Umbilical cord (tissue), 2 donors: ENCODE results near the gene HLA-B. TPM values are rescaled to one million over a fixed set of nuclear protein-coding genes. Genes with fewer than 3 reads are reported as not detected.
A peak's percentile ranks its signal among the peaks of the same experiment; 100 is the strongest.
"Not testable (repeated sequence)": the region's sequence is repeated elsewhere in the genome, so short reads cannot be mapped to it uniquely, and the experiment has no call there.

Experiments
- DNase-seq: peaks from one replicate; pipeline ENCODE4 v3.0.0-alpha.2; 2015; ENCODE audit warnings: low spot score
- total RNA-seq: library from RNA; depleted of rRNA; stranded (reverse); fragments of >200 nt; gene quantifications from one replicate; pipeline ENCODE4 v1.2.3, GENCODE V29; 2014; ENCODE audit warnings: low replicate concordance; ENCODE audit not compliant: insufficient read depth

HLA-B gene
- 113 TPM for total RNA-seq

- peak; percentile 84 for DNase-seq
These were observed at the start of gene HLA-B for GRCh38 chr6:31356946-31357466. HLA-B (minus strand) TSS chr6:31357179; CDS start chr6:31357158, 21 bp downstream.

- no peak for DNase-seq
These were observed 49.0 kb upstream of the HLA-B start for GRCh38 chr6:31405996-31406395.

DNA sequence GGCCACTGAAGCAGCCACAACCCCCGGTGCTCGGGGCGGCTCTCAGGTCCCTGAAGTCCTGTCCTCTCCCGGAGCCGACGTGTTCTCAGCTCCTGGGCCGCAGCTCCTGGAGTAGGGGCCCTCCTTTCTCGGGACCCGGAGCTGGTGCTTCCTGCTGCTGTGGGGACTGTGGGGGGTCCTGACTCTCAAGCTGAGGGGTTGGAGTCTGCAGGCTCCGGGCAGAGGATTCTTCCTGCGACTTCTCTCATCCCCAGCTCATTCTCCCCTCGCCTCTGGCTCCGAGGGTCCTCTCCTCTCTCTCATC is 47.0 kb upstream of the HLA-B start:
- not testable (repeated sequence) for DNase-seq

DNA sequence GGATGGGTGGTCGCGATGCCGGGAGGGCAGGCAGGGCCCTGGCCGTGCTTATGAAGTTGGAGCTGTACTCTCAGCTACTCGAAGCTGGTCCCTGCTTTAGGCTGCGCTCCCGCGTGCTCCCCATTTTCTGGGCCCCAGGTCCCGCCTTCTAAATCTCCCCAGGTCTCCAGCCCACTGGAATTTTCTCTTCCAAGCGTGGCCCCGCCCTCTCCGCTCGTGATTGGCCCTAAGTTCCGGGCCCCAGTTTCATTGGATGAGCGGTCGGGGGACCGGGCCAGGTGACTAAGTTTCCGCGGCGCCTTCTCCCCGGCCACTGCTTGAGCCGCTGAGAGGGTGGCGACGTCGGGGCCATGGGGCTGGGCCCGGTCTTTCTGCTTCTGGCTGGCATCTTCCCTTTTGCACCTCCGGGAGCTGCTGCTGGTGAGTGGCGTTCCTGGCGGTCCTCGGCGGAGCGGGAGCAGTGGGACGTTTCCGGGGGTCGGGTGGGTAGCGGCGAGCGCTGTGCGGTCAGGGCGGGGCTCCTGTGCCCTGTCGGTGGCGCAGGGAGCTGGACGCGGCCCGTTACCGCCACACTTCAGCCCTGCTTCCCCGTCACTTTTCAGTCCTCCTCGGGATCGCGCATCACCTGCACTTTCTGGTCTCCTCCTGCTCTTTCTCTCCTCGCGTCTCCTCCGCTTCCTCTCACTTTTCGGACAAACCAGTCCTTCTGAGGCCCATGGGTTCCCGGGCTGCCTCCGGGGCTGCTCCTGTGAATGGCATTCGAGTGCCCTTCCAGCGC is 46.5 kb upstream of the HLA-B start, which contains the start of gene MICA:
MICA (plus strand) TSS at position 313 of the 778 bp plus-strand sequence; CDS start at position 351, 38 bp downstream.
- peak; percentile 94 for DNase-seq

- DNase-seq = peak; percentile 54
These were observed 45.6 kb upstream of the HLA-B start for GRCh38 chr6:31402324-31403282.

- peak; percentile 45 for DNase-seq
These were observed 44.4 kb upstream of the HLA-B start for GRCh38 chr6:31401403-31401802.

- DNase-seq = peak; percentile 77
These were observed 43.7 kb upstream of the HLA-B start for GRCh38 chr6:31400467-31401289.

- DNase-seq = peak; percentile 96
These were observed 42.8 kb upstream of the HLA-B start for GRCh38 chr6:31399589-31400466.

- no peak for DNase-seq
These were observed 41.0 kb upstream of the HLA-B start for GRCh38 chr6:31397901-31398525.

DNA sequence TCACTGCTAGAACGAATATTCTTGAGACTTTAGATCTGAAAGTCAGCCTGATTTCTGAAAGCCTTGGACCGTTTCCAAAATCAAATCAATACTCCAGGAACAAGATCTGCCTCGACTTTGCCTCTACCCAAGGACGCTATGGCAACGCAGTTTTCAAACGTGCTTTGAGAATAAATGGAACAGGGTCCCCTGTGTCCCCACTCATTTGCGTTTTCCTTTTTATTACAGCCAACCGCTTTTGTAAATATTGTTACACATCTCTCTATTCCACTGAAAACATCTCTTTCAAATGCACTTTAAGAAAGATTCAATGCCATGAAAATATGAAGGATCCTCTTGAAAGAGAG is 40.1 kb upstream of the HLA-B start:
- DNase-seq = not testable (repeated sequence)

- DNase-seq = peak; percentile 79
These were observed 39.6 kb upstream of the HLA-B start for GRCh38 chr6:31396422-31397152.

GRCh38 chr6:31395832-31396231 is 38.9 kb upstream of the HLA-B start:
- DNase-seq = no peak

DNA sequence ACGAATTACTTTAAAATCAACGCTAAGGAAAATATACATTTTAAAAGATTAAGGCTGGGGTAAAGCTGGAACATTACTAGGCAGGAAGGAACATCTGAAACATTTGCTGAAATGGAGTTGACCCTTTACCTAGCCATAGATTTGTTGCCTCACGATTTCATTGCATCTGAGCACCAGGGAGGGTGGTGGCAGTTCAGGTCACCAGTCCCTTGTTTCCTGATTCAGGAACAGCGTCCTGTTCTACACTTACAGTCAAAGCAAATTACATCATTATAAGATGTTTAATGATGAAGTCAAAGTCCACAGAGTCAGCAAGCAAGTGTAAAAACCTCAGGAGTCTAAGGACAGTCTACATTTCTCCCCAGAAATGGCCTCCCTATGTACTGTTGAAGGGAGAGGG is 37.4 kb upstream of the HLA-B start:
- DNase-seq = no peak

DNA sequence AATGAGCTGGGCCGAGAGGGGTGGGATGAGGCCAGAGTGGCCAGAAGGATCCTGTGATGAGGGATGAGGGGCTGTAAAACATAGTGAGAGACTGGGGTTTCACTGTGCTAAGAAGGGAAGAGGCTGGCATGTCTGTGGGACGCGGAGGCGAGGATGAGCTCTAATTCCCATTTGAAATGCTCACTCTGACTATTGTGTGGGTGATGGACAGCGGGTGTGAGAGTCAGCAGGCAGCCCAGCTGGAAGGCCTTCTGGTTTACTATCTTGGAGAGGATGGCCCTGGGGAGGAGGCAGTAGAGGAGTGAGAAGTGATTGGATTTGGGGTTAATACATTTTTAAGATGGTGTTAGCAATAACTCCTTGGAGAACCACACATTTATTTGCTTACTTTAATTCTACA is 37.0 kb upstream of the HLA-B start:
- no peak for DNase-seq

DNA sequence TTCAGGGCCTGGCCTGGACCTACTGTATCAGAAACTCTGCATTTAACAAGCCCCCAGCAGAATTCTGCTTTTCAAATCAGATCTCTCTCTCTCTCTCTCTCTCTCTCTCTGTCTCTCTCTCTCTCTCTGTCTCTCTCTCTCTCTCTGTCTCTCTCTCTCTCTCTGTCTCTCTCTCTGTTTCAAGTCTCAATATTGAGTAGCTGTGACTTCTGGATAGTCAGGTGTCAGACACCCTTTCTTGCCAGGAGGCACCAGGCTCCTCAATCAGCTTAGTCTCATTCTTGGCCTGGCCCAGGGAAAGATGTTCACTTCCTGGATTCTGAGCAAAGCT is 32.8 kb upstream of the HLA-B start:
- not testable (repeated sequence) for DNase-seq

DNA sequence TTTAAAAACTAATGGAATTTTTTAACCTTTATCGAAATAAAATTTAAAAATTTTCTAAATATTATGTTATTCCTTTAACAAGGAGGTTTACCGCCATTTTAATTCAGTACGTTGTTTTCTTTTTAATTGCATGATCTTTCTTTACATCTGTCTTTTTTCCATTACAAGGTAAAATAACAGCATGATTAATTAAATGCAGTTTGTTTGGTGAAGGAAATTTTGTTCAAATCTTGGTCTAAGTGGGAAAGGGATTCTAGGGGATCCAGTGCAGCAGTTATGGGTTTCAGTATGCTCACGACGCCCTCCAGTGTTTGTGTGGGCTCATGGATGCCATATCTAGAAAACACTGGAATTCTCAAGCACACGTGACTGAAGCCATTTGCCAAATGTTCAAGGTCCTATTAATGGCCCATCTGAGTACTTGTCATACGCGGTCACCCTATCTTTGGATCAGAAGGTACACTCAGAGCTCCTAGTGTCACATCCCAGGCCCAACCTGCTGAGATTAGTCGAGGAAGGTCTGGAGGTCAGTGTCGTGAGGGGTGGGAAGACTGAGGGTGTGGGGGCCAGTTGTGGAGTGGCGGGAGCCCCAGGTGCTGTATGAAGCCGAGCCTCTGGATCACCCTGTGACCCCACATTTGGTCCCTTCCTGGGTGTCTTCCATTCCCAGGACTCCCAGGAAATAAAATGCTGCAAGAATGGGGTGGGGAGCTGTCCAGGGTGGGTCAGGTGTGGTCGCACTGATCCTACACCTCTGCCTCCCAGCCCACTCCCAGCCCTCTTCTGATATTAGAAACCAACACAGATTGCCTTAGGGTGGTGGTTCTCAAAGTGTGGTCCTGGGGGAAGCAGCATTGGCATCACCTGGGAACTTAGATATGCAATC is 32.2 kb upstream of the HLA-B start:
- DNase-seq = not testable (repeated sequence)

GRCh38 chr6:31386977-31387376 is 30.0 kb upstream of the HLA-B start:
- no peak for DNase-seq

DNA sequence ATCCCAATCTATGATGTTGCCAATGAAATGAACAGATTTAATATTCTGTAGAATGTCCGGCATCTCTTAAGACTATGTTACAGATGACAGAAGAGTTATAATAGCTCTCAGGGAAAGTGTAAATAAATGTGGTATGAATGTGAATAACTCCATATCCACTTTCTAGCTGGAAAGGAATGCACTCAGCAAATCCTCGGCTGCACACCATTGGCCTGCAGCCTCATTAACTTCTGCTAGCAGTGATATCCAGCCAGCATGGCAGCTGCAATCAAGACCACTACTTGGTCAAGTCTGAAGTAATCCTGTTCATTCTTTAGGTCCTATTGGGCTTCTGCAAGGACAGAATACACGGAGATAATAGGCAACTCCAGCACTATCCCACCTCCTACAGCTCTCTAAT is 29.1 kb upstream of the HLA-B start:
- DNase-seq = no peak
